Smooth muscle cell (in vitro differentiated cells): Measurements from ENCODE around the gene TLCD1. TPM values are rescaled to one million over a fixed set of nuclear protein-coding genes. Genes with fewer than 3 reads are reported as not detected.

ENCODE experiments used
- DNase-seq: peaks from one replicate; lab custom pipeline; 2025; ENCODE audit not compliant: unreplicated experiment; lab: John Stamatoyannopoulos, UW
- H2AFZ ChIP-seq: fragments of 200-600 bp; sonication (generic); 2 replicates; pipeline ENCODE4 v1.6.0; 2016; ENCODE audit warnings: antibody characterized with exemption, low read depth, mild to moderate bottlenecking
- H3F3A ChIP-seq: fragments of 200-600 bp; sonication (generic); 2 replicates; pipeline ENCODE4 v1.6.0; 2017; ENCODE audit warnings: antibody characterized with exemption, low read depth
- H3K27ac ChIP-seq: fragments of 200-600 bp; sonication (generic); 2 replicates; pipeline ENCODE4 v1.5.1; 2016; ENCODE audit warnings: low read depth, mild to moderate bottlenecking
- H3K27me3 ChIP-seq: fragments of 200-600 bp; sonication (generic); 2 replicates; pipeline ENCODE4 v1.6.1; 2016; ENCODE audit warnings: low read depth, mild to moderate bottlenecking
- H3K36me3 ChIP-seq: fragments of 200-600 bp; sonication (generic); 2 replicates; pipeline ENCODE4 v1.5.1; 2016; ENCODE audit warnings: low read depth
- H3K4me1 ChIP-seq: fragments of 200-600 bp; sonication (generic); 2 replicates; pipeline ENCODE4 v1.5.1; 2016; ENCODE audit warnings: low read depth
- H3K4me2 ChIP-seq: fragments of 200-600 bp; sonication (generic); 2 replicates; pipeline ENCODE4 v1.6.0; 2016; ENCODE audit warnings: mild to moderate bottlenecking
- H3K4me3 ChIP-seq: fragments of 200-600 bp; sonication (generic); 2 replicates; pipeline ENCODE4 v1.5.1; 2016; ENCODE audit warnings: mild to moderate bottlenecking
- H3K79me2 ChIP-seq: fragments of 200-600 bp; sonication (generic); 2 replicates; pipeline ENCODE4 v1.6.0; 2016; ENCODE audit warnings: low read depth, mild to moderate bottlenecking
- H3K9ac ChIP-seq: fragments of 200-600 bp; sonication (generic); 2 replicates; pipeline ENCODE4 v1.6.0; 2016; ENCODE audit warnings: low read depth
- H3K9me3 ChIP-seq: fragments of 200-600 bp; sonication (generic); replicated peaks from 2 replicates; pipeline ENCODE4 v1.5.1; 2016; ENCODE audit warnings: low read depth
- H4K20me1 ChIP-seq: fragments of 200-600 bp; sonication (generic); 2 replicates; pipeline ENCODE4 v1.6.0; 2016; ENCODE audit warnings: low read depth
- CTCF ChIP-seq: fragments of 200-600 bp; sonication (generic); IDR thresholded peaks from 2 replicates; pipeline ENCODE4 v1.5.1; 2017; ENCODE audit warnings: borderline replicate concordance, mild to moderate bottlenecking, antibody characterized with exemption; ENCODE audit not compliant: insufficient read depth, poor library complexity, severe bottlenecking
- WGBS: methylation state at CpG from one replicate; pipeline ENCODE4 v1.1.7; 2016; ENCODE audit warnings: low lambda C conversion rate; 5-methylcytosine and 5-hydroxymethylcytosine counted together
- polyA plus RNA-seq: library from polyadenylated mRNA; unstranded; fragments of >200 nt; fragmentation: Nextera tagmentation; extraction: Ambion mirVana; gene quantifications from 2 replicates; pipeline ENCODE4 v1.2.1, GENCODE V29; 2016
- total RNA-seq: library from RNA; depleted of rRNA; stranded (reverse); fragments of >200 nt; gene quantifications from 2 replicates; pipeline ENCODE4 v1.2.3, GENCODE V29; 2014

TLCD1 gene
- total and polyA plus RNA-seq, 2 experiments from 2014 or later, result 11.2 to 14.7 TPM

GRCh38 chr17:28711723-28712031, 14.4 kb downstream of the TLCD1 start, which contains the start of gene PROCA1:
Gene PROCA1 (minus strand): TSS chr17:28711888. CDS start chr17:28711660, 228 bp downstream.
- no peaks in the 10 kb centered on the region for H3K36me3 ChIP-seq
- H3K27ac ChIP-seq, result peak within 1 kb of the TSS; percentile 81
- peak within 1 kb of the TSS; percentile 63 for H3K9ac ChIP-seq
- no peak for DNase-seq
- no peaks in the 10 kb centered on the region for H3K9me3 ChIP-seq
- no peaks in the 10 kb centered on the region for H3K27me3 ChIP-seq
- no peak for TF ChIP-seq CTCF
- no peak within 1 kb of the TSS for H2AFZ ChIP-seq
- peaks cover 12% of the 10 kb centered on the region for H3K79me2 ChIP-seq
- peak within 1 kb of the TSS; percentile 96 for H3K4me2 ChIP-seq
- 0% methylated on average over 19 of the region's 20 CpGs for WGBS
- H3K4me1 ChIP-seq, result peaks cover 18% of the 10 kb centered on the region
- peaks cover 29% of the 10 kb centered on the region for H3F3A ChIP-seq
- H3K4me3 ChIP-seq, result peak within 1 kb of the TSS; percentile 66
- H4K20me1 ChIP-seq, result peaks cover 23% of the 10 kb centered on the region

GRCh38 chr17:28710861-28711722, 14.9 kb downstream of the TLCD1 start:
- TF ChIP-seq CTCF, result no peak
- WGBS, result 0% methylated on average over 49 of the region's 74 CpGs
- peaks cover 13% of the 10 kb centered on the region for H3K4me1 ChIP-seq
- H3K4me2 ChIP-seq, result peak overlapping the region; percentile 96
- H3K36me3 ChIP-seq, result no peaks in the 10 kb centered on the region
- peak overlapping the region; percentile 66 for H3K4me3 ChIP-seq
- no peak overlapping the region for H2AFZ ChIP-seq
- H3K79me2 ChIP-seq, result peaks cover 6% of the 10 kb centered on the region
- H3K27ac ChIP-seq, result peak overlapping the region; percentile 81
- H3K9ac ChIP-seq, result peak overlapping the region; percentile 63
- H3K27me3 ChIP-seq, result no peaks in the 10 kb centered on the region
- peaks cover 29% of the 10 kb centered on the region for H3F3A ChIP-seq
- H4K20me1 ChIP-seq, result peaks cover 17% of the 10 kb centered on the region
- no peaks in the 10 kb centered on the region for H3K9me3 ChIP-seq
- peak; percentile 87 for DNase-seq

GRCh38 chr17:28707339-28707720, 18.7 kb downstream of the TLCD1 start:
- 93% methylated on average over 2 of the region's 2 CpGs for WGBS
- no peak for TF ChIP-seq CTCF

More at GRCh38 chr17:28707339-28707720, 18.7 kb downstream of the TLCD1 start:
- Histone ChIP-seq H3F3A (peaks cover 8% of the 10 kb centered on the region), H3K79me2 (no peaks in the 10 kb centered on the region), H3K27me3 (no peaks in the 10 kb centered on the region), H3K9me3 (no peaks in the 10 kb centered on the region), H3K4me3 (no peak overlapping the region), H3K4me2 (no peak overlapping the region), H3K36me3 (no peaks in the 10 kb centered on the region), H3K9ac (no peak overlapping the region), H2AFZ (no peak overlapping the region), H4K20me1 (no peaks in the 10 kb centered on the region), H3K27ac (no peak overlapping the region), H3K4me1 (peaks cover 12% of the 10 kb centered on the region)
- DNase-seq, result no peak
